SU-DHL-6 (cell line): ENCODE measurements around the gene TRAK2.

ENCODE experiments used
- H2AFZ ChIP-seq: fragments of 200-600 bp; sonication (generic); 2 replicates; pipeline ENCODE4 v1.6.1; 2014; ENCODE audit warnings: low read depth, mild to moderate bottlenecking, moderate library complexity, mixed read lengths, antibody characterized with exemption, low read length; ENCODE audit not compliant: severe bottlenecking
- H3F3A ChIP-seq: fragments of 200-600 bp; shearing (Covaris generic); 2 replicates; pipeline ENCODE4 v1.6.0; 2016; ENCODE audit warnings: antibody characterized with exemption, mild to moderate bottlenecking; ENCODE audit not compliant: insufficient read depth
- H3K27ac ChIP-seq: fragments of 200-600 bp; sonication (generic); 2 replicates; pipeline ENCODE4 v1.5.1; 2016; ENCODE audit warnings: low read depth, mild to moderate bottlenecking, low read length, moderate library complexity, mixed read lengths
- H3K27me3 ChIP-seq: fragments of 200-600 bp; sonication (generic), shearing (Covaris generic); 2 replicates; pipeline ENCODE4 v1.6.0; 2014; ENCODE audit warnings: mild to moderate bottlenecking, low read length
- H3K36me3 ChIP-seq: fragments of 200-600 bp; sonication (generic); 2 replicates; pipeline ENCODE4 v1.6.1; 2014; ENCODE audit warnings: mild to moderate bottlenecking, low read length, mixed read lengths
- H3K4me2 ChIP-seq: fragments of 300-600, 200-600 bp; shearing (Covaris generic), sonication (generic); 2 replicates; pipeline ENCODE4 v1.6.0; 2014; ENCODE audit warnings: low read length, low read depth, mild to moderate bottlenecking; ENCODE audit not compliant: poor library complexity, severe bottlenecking
- H3K4me3 ChIP-seq: fragments of 200-600 bp; sonication (generic); 2 replicates; pipeline ENCODE4 v1.5.1; 2014; ENCODE audit warnings: antibody characterized with exemption, low read length, mild to moderate bottlenecking, mixed read lengths; ENCODE audit not compliant: insufficient read depth, poor library complexity, severe bottlenecking
- H3K79me2 ChIP-seq: fragments of 200-600 bp; sonication (generic); 2 replicates; pipeline ENCODE4 v1.6.1; 2014; ENCODE audit warnings: mild to moderate bottlenecking, low read length, moderate library complexity; ENCODE audit not compliant: insufficient read depth
- H3K9ac ChIP-seq: fragments of 200-600 bp; sonication (generic); 2 replicates; pipeline ENCODE4 v1.7.0; 2014; ENCODE audit warnings: mild to moderate bottlenecking, low read length
- H3K9me2 ChIP-seq: fragments of 200-600 bp; sonication (generic); replicated peaks from 2 replicates; pipeline ENCODE4 v1.6.1; 2014; ENCODE audit warnings: low read length; ENCODE audit not compliant: insufficient read depth
- H3K9me3 ChIP-seq: fragments of 200-600 bp; sonication (generic); 2 replicates; pipeline ENCODE4 v1.6.1; 2014; ENCODE audit warnings: low read length, mixed read lengths; ENCODE audit not compliant: insufficient read depth
- H4K20me1 ChIP-seq: fragments of 200-600 bp; sonication (generic); 2 replicates; pipeline ENCODE4 v1.6.1; 2014; ENCODE audit warnings: low read depth, mild to moderate bottlenecking, antibody characterized with exemption, low read length, moderate library complexity, mixed read lengths
- CTCF ChIP-seq: fragments of 200-600 bp; sonication (generic); IDR thresholded peaks from one replicate; pipeline ENCODE4 v1.5.1; 2017; ENCODE audit warnings: antibody characterized with exemption, mild to moderate bottlenecking, low read length, moderate library complexity; ENCODE audit not compliant: insufficient read depth, poor library complexity, severe bottlenecking
- EZH2phosphoT487 ChIP-seq: fragments of 200-600 bp; sonication (generic), shearing (Covaris generic); conservative IDR thresholded peaks from 2 replicates; pipeline ENCODE4 v1.6.1; 2018; ENCODE audit warnings: mild to moderate bottlenecking, antibody characterized with exemption, low read length, moderate library complexity, mixed read lengths

The TRAK2 gene

GRCh38 chr2:201448701-201449100, 2.6 kb downstream of the TRAK2 start:
- Histone ChIP-seq H3K36me3 (no peaks in the 10 kb centered on the region), H3F3A (no peaks in the 10 kb centered on the region), H4K20me1 (no peaks in the 10 kb centered on the region), H3K27ac (no peak overlapping the region), H3K9me3 (no peaks in the 10 kb centered on the region), H3K79me2 (peaks cover 5% of the 10 kb centered on the region; the same call in 1 of the 2 replicates), H3K27me3 (no peaks in the 10 kb centered on the region), H2AFZ (no peak overlapping the region), H3K9me2 (no peaks in the 10 kb centered on the region), H3K4me3 (no peak overlapping the region), H3K4me2 (no peak overlapping the region), H3K9ac (no peak overlapping the region)
- TF ChIP-seq EZH2phosphoT487 (no peak), CTCF (no peak)

GRCh38 chr2:201448061-201448460, 3.2 kb downstream of the TRAK2 start:
- H3K9ac ChIP-seq, result no peak overlapping the region
- no peaks in the 10 kb centered on the region for H3K27me3 ChIP-seq
- H3K36me3 ChIP-seq, result no peaks in the 10 kb centered on the region
- no peak overlapping the region for H2AFZ ChIP-seq
- no peak overlapping the region for H3K4me2 ChIP-seq
- no peak overlapping the region for H3K27ac ChIP-seq
- H4K20me1 ChIP-seq, result no peaks in the 10 kb centered on the region
- TF ChIP-seq EZH2phosphoT487, result no peak
- TF ChIP-seq CTCF, result no peak
- H3K9me3 ChIP-seq, result no peaks in the 10 kb centered on the region
- no peaks in the 10 kb centered on the region for H3K9me2 ChIP-seq
- no peak overlapping the region for H3K4me3 ChIP-seq
- no peaks in the 10 kb centered on the region for H3F3A ChIP-seq
- peaks cover 5% of the 10 kb centered on the region; the same call in 1 of the 2 replicates for H3K79me2 ChIP-seq

GRCh38 chr2:201447086-201447485, 4.2 kb downstream of the TRAK2 start:
- no peaks in the 10 kb centered on the region for H4K20me1 ChIP-seq
- H3K79me2 ChIP-seq, result peaks cover 5% of the 10 kb centered on the region; the same call in 1 of the 2 replicates
- H3K4me3 ChIP-seq, result no peak overlapping the region
- no peak overlapping the region for H3K4me2 ChIP-seq
- no peak overlapping the region for H3K9ac ChIP-seq
- no peak overlapping the region for H3K27ac ChIP-seq
- no peaks in the 10 kb centered on the region for H3K36me3 ChIP-seq
- H3K27me3 ChIP-seq, result no peaks in the 10 kb centered on the region
- no peak overlapping the region for H2AFZ ChIP-seq
- no peaks in the 10 kb centered on the region for H3K9me2 ChIP-seq
- TF ChIP-seq CTCF (no peak), EZH2phosphoT487 (no peak)
- H3K9me3 ChIP-seq, result no peaks in the 10 kb centered on the region
- H3F3A ChIP-seq, result no peaks in the 10 kb centered on the region
